Neuronal stem cell (in vitro differentiated cells): ENCODE data around the gene METAP1D.
"Not testable (repeated sequence)": the region's sequence is repeated elsewhere in the genome, so short reads cannot be mapped to it uniquely, and the experiment has no call there.

Experiments used
- DNase-seq: peaks from one replicate; pipeline ENCODE4 v3.0.0-alpha.2; 2013; ENCODE audit warnings: low spot score
- H2AFZ ChIP-seq: one replicate; pipeline ENCODE4 v1.6.1; 2013; ENCODE audit warnings: mild to moderate bottlenecking, low read length, inconsistent platforms
- H2AK5ac ChIP-seq: 2 replicates; pipeline ENCODE4 v1.6.1; 2013; ENCODE audit warnings: low read depth, mild to moderate bottlenecking, inconsistent platforms, low read length, moderate library complexity, mixed read lengths
- H2BK120ac ChIP-seq: 2 replicates; pipeline ENCODE4 v1.6.1; 2013; ENCODE audit warnings: low read depth, mild to moderate bottlenecking, inconsistent platforms, low read length, moderate library complexity, mixed read lengths
- H2BK12ac ChIP-seq: one replicate; pipeline ENCODE4 v1.6.1; 2013; ENCODE audit warnings: low read length, inconsistent platforms
- H2BK15ac ChIP-seq: 2 replicates; pipeline ENCODE4 v1.6.1; 2013; ENCODE audit warnings: mild to moderate bottlenecking, low read length, inconsistent platforms, mixed read lengths
- H2BK5ac ChIP-seq: one replicate; pipeline ENCODE4 v1.6.1; 2013; ENCODE audit warnings: inconsistent platforms, mild to moderate bottlenecking, low read length, moderate library complexity
- H3K14ac ChIP-seq: one replicate; pipeline ENCODE4 v1.6.1; 2013; ENCODE audit warnings: low read length, inconsistent platforms
- H3K18ac ChIP-seq: 2 replicates; pipeline ENCODE4 v1.6.1; 2013; ENCODE audit warnings: low read length, inconsistent platforms
- H3K23ac ChIP-seq: 2 replicates; pipeline ENCODE4 v1.6.1; 2013; ENCODE audit warnings: low read depth, mild to moderate bottlenecking, mixed read lengths, low read length, inconsistent platforms; ENCODE audit not compliant: poor library complexity
- H3K27ac ChIP-seq: replicated peaks from 3 replicates; pipeline ENCODE4 v1.5.1; 2013; ENCODE audit warnings: low read length, inconsistent platforms
- H3K27me3 ChIP-seq, 3 experiments: 2 replicates each; pipeline ENCODE4 v1.6.1; 2013; ENCODE audit warnings: low read length in 3 of 3, mild to moderate bottlenecking in 2 of 3, inconsistent platforms in 1 of 3, low read depth in 1 of 3, mixed read lengths in 1 of 3, moderate library complexity in 1 of 3; ENCODE audit not compliant: control insufficient read depth in 3 of 3, insufficient read depth in 3 of 3
- H3K36me3 ChIP-seq, 2 donors: replicated peaks in 1 of 2; 2 replicates each; pipeline ENCODE4 v1.6.1; 2013; ENCODE audit warnings: low read length in 2 of 2; ENCODE audit not compliant: control insufficient read depth in 2 of 2, insufficient read depth in 2 of 2
- H3K4ac ChIP-seq: 2 replicates; pipeline ENCODE4 v1.6.1; 2013; ENCODE audit warnings: inconsistent platforms, mild to moderate bottlenecking, low read length, moderate library complexity
- H3K4me1 ChIP-seq, 2 donors: 1 replicate in 1 of 2; 2 replicates in 1 of 2; pipeline ENCODE4 v1.6.1; 2013; ENCODE audit warnings: low read length in 2 of 2, low read depth in 1 of 2; ENCODE audit not compliant: control insufficient read depth in 2 of 2, insufficient read depth in 1 of 2
- H3K4me2 ChIP-seq: one replicate; pipeline ENCODE4 v1.6.1; 2013; ENCODE audit warnings: mild to moderate bottlenecking, low read length, inconsistent platforms; ENCODE audit not compliant: insufficient read depth, poor library complexity, severe bottlenecking
- H3K4me3 ChIP-seq, 2 donors: 2 replicates each; pipeline ENCODE4 v1.5.1; 2013; ENCODE audit warnings: low read length in 2 of 2, mild to moderate bottlenecking in 2 of 2, inconsistent platforms in 1 of 2, moderate library complexity in 1 of 2
- H3K79me1 ChIP-seq: one replicate; pipeline ENCODE4 v1.6.1; 2013; ENCODE audit warnings: low read depth, mild to moderate bottlenecking, inconsistent platforms, low read length, moderate library complexity
- H3K9ac ChIP-seq: one replicate; pipeline ENCODE4 v1.6.1; 2013; ENCODE audit warnings: mild to moderate bottlenecking, low read depth, low read length, inconsistent platforms; ENCODE audit not compliant: poor library complexity
- H3K9me3 ChIP-seq, 2 donors: replicated peaks in 1 of 2; 2 replicates each; pipeline versions ENCODE3 to v1.6.1; 2013; ENCODE audit warnings: low read length in 2 of 2, mild to moderate bottlenecking in 2 of 2, inconsistent platforms in 1 of 2, low read depth in 1 of 2, mixed read lengths in 1 of 2, moderate library complexity in 1 of 2; ENCODE audit not compliant: control insufficient read depth in 2 of 2, insufficient read depth in 1 of 2
- H4K8ac ChIP-seq: one replicate; pipeline ENCODE4 v1.6.1; 2013; ENCODE audit warnings: low read depth, mild to moderate bottlenecking, inconsistent platforms, low read length, moderate library complexity
- H4K91ac ChIP-seq: one replicate; pipeline ENCODE4 v1.6.1; 2013; ENCODE audit warnings: low read length, low read depth, mild to moderate bottlenecking, inconsistent platforms; ENCODE audit not compliant: poor library complexity
- WGBS, 2 donors: extraction: QIAGEN DNeasy Blood & Tissue Kit; methylation state at CpG; one replicate each; pipeline ENCODE4 v1.1.7; 2013; ENCODE audit warnings: missing lambda C conversion rate in 2 of 2, mixed read lengths in 1 of 2; ENCODE audit not compliant: insufficient read length in 2 of 2, insufficient replicate concordance in 1 of 2; ENCODE audit errors: extremely low coverage in 2 of 2; 5-methylcytosine and 5-hydroxymethylcytosine counted together

Gene METAP1D

DNA sequence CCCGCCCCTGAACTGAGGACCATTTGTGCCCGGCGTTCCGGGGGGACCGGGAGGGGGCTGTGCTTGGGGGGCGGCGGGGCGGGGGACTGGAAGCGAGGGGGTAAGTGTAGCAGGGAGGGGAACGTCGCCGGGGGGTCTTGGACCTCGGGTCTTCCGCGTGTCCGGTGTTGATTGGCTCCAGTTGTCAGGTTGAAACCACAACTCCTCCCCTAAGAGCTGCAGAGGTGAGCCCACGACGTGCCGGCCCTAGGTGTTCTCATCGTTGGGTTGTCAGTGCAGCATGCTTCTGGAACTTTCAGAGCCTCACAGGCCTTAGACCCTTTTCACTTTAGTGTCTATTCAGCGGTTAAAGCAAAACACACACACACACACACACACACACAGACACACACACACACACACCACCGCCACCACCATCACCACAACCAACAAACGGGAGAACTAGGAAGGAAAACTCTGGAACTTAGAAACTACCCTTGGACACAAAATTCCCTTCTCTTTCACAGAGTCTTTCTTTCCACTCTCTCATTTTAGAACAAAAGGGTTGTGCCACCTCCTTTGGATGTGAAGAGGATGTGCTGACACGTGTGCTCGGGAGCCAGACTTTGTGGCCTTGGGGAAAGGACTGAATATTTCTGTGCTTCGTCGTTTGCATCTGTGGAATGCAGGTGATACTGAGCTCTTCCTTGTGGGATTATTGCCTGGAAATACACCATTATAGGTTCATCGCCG is 109.7 kb downstream of the METAP1D start:
- Histone ChIP-seq H2AFZ (peak overlapping the region; percentile 30), H2BK5ac (no peak overlapping the region), H3K36me3 (no peaks in the 10 kb centered on the region), H3K4me1 (peaks cover 0 to 23% of the 10 kb centered on the region in 2 donors), H3K27me3 (peaks cover 28 to 56% (median 30%) of the 10 kb centered on the region in 3 experiments), H3K9ac (peak overlapping the region; percentile 82), H3K4ac (no peak overlapping the region), H3K79me1 (no peaks in the 10 kb centered on the region), H3K23ac (no peak overlapping the region), H2BK120ac (no peak overlapping the region), H3K27ac (no peak overlapping the region), H2AK5ac (no peak overlapping the region), H2BK15ac (peak overlapping the region; percentile 69), H3K18ac (peak overlapping the region; percentile 67), H4K8ac (no peak overlapping the region), H3K4me2 (peak overlapping the region; percentile 51), H3K9me3 (peaks cover 0 to 3% of the 10 kb centered on the region in 2 donors), H2BK12ac (no peak overlapping the region), H4K91ac (no peak overlapping the region), H3K4me3 (no peak overlapping the region), H3K14ac (peak overlapping the region; percentile 25)
- DNase-seq, result peak; percentile 6
- WGBS, 2 donors, result no CpG with 5 or more reads among the region's 29 CpGs

DNA sequence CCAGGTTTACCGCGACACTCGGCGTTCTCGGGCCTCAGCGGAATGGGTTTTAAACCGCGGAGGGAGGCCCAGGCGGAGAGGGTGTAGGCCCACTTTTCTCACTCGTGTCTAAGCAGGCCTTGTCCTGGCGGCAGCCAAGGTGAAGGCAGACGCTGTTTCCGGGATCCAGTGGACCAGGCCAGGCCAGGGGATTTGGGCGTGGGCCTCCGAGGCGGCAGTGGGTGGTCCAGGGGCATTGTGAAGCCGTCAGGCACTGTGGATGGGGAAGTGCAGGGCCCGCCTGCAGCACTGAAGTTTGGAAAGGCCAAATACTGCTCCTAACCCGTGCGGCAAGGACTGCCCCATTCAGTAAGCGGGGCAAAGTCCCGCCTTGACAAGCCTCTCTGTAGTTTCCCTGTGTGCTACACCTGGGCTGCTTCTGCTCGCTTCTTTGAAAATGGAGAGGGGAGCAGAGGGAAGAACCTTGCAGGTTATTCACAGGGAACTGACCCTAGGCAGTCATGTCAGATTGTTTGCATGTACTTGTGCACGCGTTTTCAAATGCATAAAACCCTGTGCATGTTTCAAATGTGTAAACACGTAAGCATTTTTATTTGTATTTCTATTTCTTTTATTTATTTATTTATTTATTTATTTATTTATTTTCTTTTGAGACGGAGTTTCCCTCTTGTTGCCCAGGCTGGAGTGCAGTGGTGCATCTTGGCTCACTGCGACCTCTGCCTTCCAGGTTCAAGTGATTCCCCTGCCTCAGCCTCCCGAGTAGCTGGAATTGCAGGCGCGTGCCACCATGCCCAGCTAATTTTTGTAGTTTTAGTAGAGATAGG is 110.4 kb downstream of the METAP1D start:
- Histone ChIP-seq H2BK12ac (no peak overlapping the region), H2AK5ac (no peak overlapping the region), H2AFZ (peak overlapping the region; percentile 30), H2BK120ac (no peak overlapping the region), H4K8ac (no peak overlapping the region), H3K4me1 (peaks cover 0 to 23% of the 10 kb centered on the region in 2 donors), H3K27me3 (peaks cover 26 to 51% (median 28%) of the 10 kb centered on the region in 3 experiments), H4K91ac (no peak overlapping the region), H3K4ac (no peak overlapping the region), H2BK5ac (no peak overlapping the region), H3K18ac (peak overlapping the region; percentile 67), H3K4me2 (peak overlapping the region; percentile 51), H3K14ac (peak overlapping the region; percentile 25), H3K36me3 (no peaks in the 10 kb centered on the region), H3K9me3 (peaks cover 0 to 3% of the 10 kb centered on the region in 2 donors), H3K79me1 (no peaks in the 10 kb centered on the region), H2BK15ac (peak overlapping the region; percentile 69), H3K27ac (no peak overlapping the region), H3K9ac (peak overlapping the region; percentile 82), H3K4me3 (peak overlapping the region in 1 of 2 donors; percentile 60), H3K23ac (no peak overlapping the region)
- peak; percentile 15 for DNase-seq
- no CpG with 5 or more reads among the region's 31 CpGs for WGBS, 2 donors

DNA sequence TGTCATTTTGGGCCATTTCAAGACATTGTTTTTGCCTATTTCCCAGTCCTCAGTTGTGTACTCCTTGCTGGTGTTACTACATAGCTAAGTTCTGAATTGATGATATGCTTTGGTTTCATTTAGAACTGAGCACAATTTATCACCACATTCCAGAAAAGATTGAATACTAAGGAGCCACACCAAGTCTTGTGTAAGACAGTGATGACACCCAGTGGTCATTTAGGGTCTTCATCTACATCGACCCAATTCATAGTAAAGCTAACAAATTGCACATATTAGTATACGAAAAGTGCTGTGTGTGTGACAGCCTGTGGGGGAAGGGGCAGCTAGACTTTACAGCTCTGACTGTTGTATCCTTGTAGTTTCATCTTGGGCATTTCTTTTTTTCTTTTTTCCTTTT is 113.9 kb downstream of the METAP1D start:
- Histone ChIP-seq H2BK12ac (no peak overlapping the region), H4K91ac (no peak overlapping the region), H3K23ac (no peak overlapping the region), H3K4me2 (no peak overlapping the region), H3K4me1 (peaks cover 0 to 16% of the 10 kb centered on the region in 2 donors), H2BK120ac (no peak overlapping the region), H3K9me3 (no peaks in the 10 kb centered on the region), H3K27ac (no peak overlapping the region), H3K18ac (no peak overlapping the region), H3K4ac (no peak overlapping the region), H2AFZ (no peak overlapping the region), H3K9ac (no peak overlapping the region), H3K4me3 (no peak overlapping the region), H2BK15ac (no peak overlapping the region), H3K79me1 (no peaks in the 10 kb centered on the region), H2AK5ac (no peak overlapping the region), H4K8ac (no peak overlapping the region), H3K27me3 (peaks cover 0 to 17% (median 7%) of the 10 kb centered on the region in 3 experiments), H3K14ac (no peak overlapping the region), H3K36me3 (no peaks in the 10 kb centered on the region), H2BK5ac (no peak overlapping the region)
- WGBS, 2 donors, result no CpG with 5 or more reads among the region's 2 CpGs
- peak; percentile 5 for DNase-seq

DNA sequence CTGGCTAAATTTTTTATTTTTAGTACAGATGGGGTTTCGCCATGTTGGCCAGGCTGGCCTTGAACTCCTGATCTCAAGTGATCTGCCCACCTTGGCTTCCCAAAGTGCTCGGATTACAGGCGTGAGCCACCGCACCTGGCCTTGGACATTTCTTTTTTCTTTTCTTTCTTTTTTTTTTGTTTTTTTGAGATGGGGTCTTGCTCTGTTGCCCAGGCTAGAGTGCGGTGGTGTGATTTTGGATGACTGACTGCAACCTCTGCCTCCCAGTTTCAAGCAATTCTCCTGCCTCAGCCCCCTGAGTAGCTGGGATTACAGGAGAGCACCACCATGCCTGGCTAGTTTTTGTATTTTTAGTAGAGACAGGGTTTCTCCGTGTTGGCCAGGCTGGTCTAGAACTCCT is 114.4 kb downstream of the METAP1D start:
- H3K27ac ChIP-seq, H3K18ac ChIP-seq, H3K4me3 ChIP-seq, H3K9me3 ChIP-seq, H4K8ac ChIP-seq, H2BK12ac ChIP-seq, H3K23ac ChIP-seq, H3K79me1 ChIP-seq, H3K9ac ChIP-seq, H2BK15ac ChIP-seq, H4K91ac ChIP-seq, H2AK5ac ChIP-seq, H2AFZ ChIP-seq, DNase-seq, H2BK120ac ChIP-seq, H3K4me2 ChIP-seq, H3K36me3 ChIP-seq, H3K14ac ChIP-seq, H3K4ac ChIP-seq, H2BK5ac ChIP-seq: not testable (repeated sequence)
- Histone ChIP-seq H3K4me1 (peaks cover 0 to 15% of the 10 kb centered on the region in 2 donors), H3K27me3 (peaks cover 0 to 12% (median 5%) of the 10 kb centered on the region in 3 experiments)
- no CpG with 5 or more reads among the region's 6 CpGs for WGBS, 2 donors
